IMR-90 (cell line): Measurements from ENCODE around the gene BLNK.

Experiments
- CTCF ChIP-seq: conservative IDR thresholded peaks from 2 replicates; pipeline ENCODE4 v1.5.1; 2012; ENCODE audit warnings: mild to moderate bottlenecking, low read depth, low read length, improper control_type of control experiment
- NFE2L2 ChIP-seq: fragments of 150-350 bp; IDR thresholded peaks from 2 replicates; pipeline ENCODE4 v1.6.1; 2016; ENCODE audit warnings: low read depth, mild to moderate bottlenecking, low read length
- RFX5 ChIP-seq: IDR thresholded peaks from 2 replicates; pipeline ENCODE4 v1.8.0; 2012; ENCODE audit warnings: low read depth, mild to moderate bottlenecking, low read length, moderate library complexity

GRCh38 chr10:96165726-96166125 is 105.6 kb downstream of the BLNK start:
- TF ChIP-seq CTCF (no peak), RFX5 (no peak), NFE2L2 (no peak)
